Trophoblast cell (in vitro differentiated cells and primary cell): Measurements from ENCODE around the gene HEXB.
A peak's percentile ranks its signal among the peaks of the same experiment; 100 is the strongest.

Experiments used
- DNase-seq, 2 donors: peaks; one replicate each; pipeline ENCODE4 v3.0.0-alpha.2; 2016
- H2AFZ ChIP-seq: 2 replicates; pipeline ENCODE4 v1.6.1; 2013; ENCODE audit warnings: low read length, moderate library complexity, mild to moderate bottlenecking; ENCODE audit not compliant: insufficient read depth, poor library complexity
- H2AK5ac ChIP-seq: 2 replicates; pipeline ENCODE4 v1.6.1; 2013; ENCODE audit warnings: mild to moderate bottlenecking, low read length
- H2BK120ac ChIP-seq: 2 replicates; pipeline ENCODE4 v1.6.1; 2013; ENCODE audit warnings: low read length, mild to moderate bottlenecking, moderate library complexity; ENCODE audit not compliant: insufficient read depth, poor library complexity
- H2BK12ac ChIP-seq: 2 replicates; pipeline ENCODE4 v1.6.1; 2013; ENCODE audit warnings: mild to moderate bottlenecking, low read length, moderate library complexity
- H2BK5ac ChIP-seq: 2 replicates; pipeline ENCODE4 v1.6.1; 2013; ENCODE audit warnings: low read length, low read depth, moderate library complexity, mild to moderate bottlenecking; ENCODE audit not compliant: poor library complexity
- H3K14ac ChIP-seq: 2 replicates; pipeline ENCODE4 v1.6.1; 2013; ENCODE audit warnings: mild to moderate bottlenecking, low read length
- H3K18ac ChIP-seq: 2 replicates; pipeline ENCODE4 v1.6.1; 2013; ENCODE audit warnings: mild to moderate bottlenecking, low read length
- H3K23ac ChIP-seq: 2 replicates; pipeline ENCODE4 v1.6.1; 2013; ENCODE audit warnings: low read length
- H3K27ac ChIP-seq: 2 replicates; pipeline ENCODE4 v1.5.1; 2013; ENCODE audit warnings: low read depth, mild to moderate bottlenecking, inconsistent platforms, low read length, moderate library complexity
- H3K27me3 ChIP-seq: 2 replicates; pipeline ENCODE4 v1.6.1; 2013; ENCODE audit warnings: inconsistent platforms, mild to moderate bottlenecking, low read length, moderate library complexity; ENCODE audit not compliant: insufficient read depth
- H3K36me3 ChIP-seq, 2 experiments: 1 replicate in 1 of 2; 2 replicates in 1 of 2; pipeline ENCODE4 v1.6.1; 2013; ENCODE audit warnings: low read length in 2 of 2, mild to moderate bottlenecking in 2 of 2, moderate library complexity in 1 of 2; ENCODE audit not compliant: insufficient read depth in 2 of 2, control insufficient read depth in 1 of 2
- H3K4ac ChIP-seq: 2 replicates; pipeline ENCODE4 v1.6.1; 2013; ENCODE audit warnings: low read depth, mild to moderate bottlenecking, low read length, moderate library complexity
- H3K4me1 ChIP-seq, 2 experiments: 1 replicate in 1 of 2; 2 replicates in 1 of 2; pipeline ENCODE4 v1.6.1; 2013; ENCODE audit warnings: low read length in 2 of 2, mild to moderate bottlenecking in 2 of 2, moderate library complexity in 1 of 2; ENCODE audit not compliant: insufficient read depth in 2 of 2, control insufficient read depth in 1 of 2
- H3K4me2 ChIP-seq: 2 replicates; pipeline ENCODE4 v1.6.1; 2013; ENCODE audit warnings: inconsistent platforms, mild to moderate bottlenecking, low read length, moderate library complexity
- H3K4me3 ChIP-seq: 2 replicates; pipeline ENCODE4 v1.5.1; 2013; ENCODE audit warnings: mild to moderate bottlenecking, low read depth, low read length, inconsistent platforms
- H3K79me1 ChIP-seq: one replicate; pipeline ENCODE4 v1.6.1; 2013; ENCODE audit warnings: low read length
- H3K79me2 ChIP-seq: 2 replicates; pipeline ENCODE4 v1.6.1; 2013; ENCODE audit warnings: low read length, mild to moderate bottlenecking; ENCODE audit not compliant: control insufficient read depth, insufficient read depth, poor library complexity
- H3K9ac ChIP-seq: 2 replicates; pipeline ENCODE4 v1.6.1; 2013; ENCODE audit warnings: mild to moderate bottlenecking, low read length
- H3K9me3 ChIP-seq: 2 replicates; pipeline ENCODE4 v1.6.1; 2013; ENCODE audit warnings: low read depth, mild to moderate bottlenecking, control low read depth, inconsistent platforms, low read length; ENCODE audit not compliant: insufficient read depth
- H4K12ac ChIP-seq: 2 replicates; pipeline ENCODE4 v1.6.1; 2013; ENCODE audit warnings: low read depth, mild to moderate bottlenecking, low read length, moderate library complexity
- H4K8ac ChIP-seq: 2 replicates; pipeline ENCODE4 v1.6.1; 2013; ENCODE audit warnings: low read depth, mild to moderate bottlenecking, low read length, moderate library complexity
- H4K91ac ChIP-seq: one replicate; pipeline ENCODE4 v1.6.1; 2013; ENCODE audit warnings: low read depth, mild to moderate bottlenecking, low read length, moderate library complexity
- WGBS: extraction: QIAGEN DNeasy Blood & Tissue Kit; methylation state at CpG from one replicate; pipeline ENCODE4 v1.1.7; 2013; ENCODE audit warnings: missing lambda C conversion rate; ENCODE audit not compliant: insufficient read length, insufficient coverage; ENCODE audit errors: extremely low coverage; 5-methylcytosine and 5-hydroxymethylcytosine counted together

Gene HEXB

DNA sequence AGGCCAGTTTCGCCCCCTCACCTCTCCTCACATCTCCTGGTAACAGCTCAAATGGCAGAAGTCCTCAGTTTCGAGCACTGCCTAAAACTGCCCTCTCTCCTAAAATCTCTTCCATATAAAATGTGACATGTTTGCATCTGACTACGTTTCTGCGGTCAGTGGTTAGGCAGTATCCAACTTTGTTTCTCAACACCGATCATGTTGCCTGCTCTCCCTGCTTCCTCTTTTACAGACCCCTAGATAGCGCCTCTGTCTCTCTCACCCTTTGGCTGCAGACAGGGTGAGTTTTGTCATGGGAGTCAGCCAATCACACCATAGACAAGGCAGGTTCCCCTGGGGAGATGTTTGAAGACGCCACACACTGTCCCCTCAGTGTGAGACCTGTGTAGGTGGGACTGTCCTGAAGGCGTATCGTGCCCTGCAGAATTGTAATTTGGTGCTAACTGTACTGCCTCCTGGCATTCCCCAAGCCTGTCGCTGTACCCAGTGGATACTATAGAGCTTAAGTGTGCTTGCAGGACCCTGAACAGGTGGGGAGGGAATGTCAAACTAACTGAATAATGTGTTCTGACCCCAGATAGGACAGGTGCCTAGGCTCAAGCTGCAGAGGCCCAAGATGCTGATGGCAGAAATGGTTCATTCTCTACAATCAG, 1.1 kb downstream of the HEXB start:
- no peak overlapping the region for H3K4me3 ChIP-seq
- H3K4me1 ChIP-seq: peaks cover 2 to 6% of the 10 kb centered on the region in 2 experiments
- H3K9me3 ChIP-seq: no peaks in the 10 kb centered on the region
- no peak overlapping the region for H3K18ac ChIP-seq
- no peak overlapping the region for H3K23ac ChIP-seq
- no peak overlapping the region for H3K27ac ChIP-seq
- no peak overlapping the region for H4K8ac ChIP-seq
- H2BK120ac ChIP-seq: no peak overlapping the region
- no peak overlapping the region for H3K4ac ChIP-seq
- no peak overlapping the region for H3K9ac ChIP-seq
- no peak overlapping the region for H4K12ac ChIP-seq
- no peaks in the 10 kb centered on the region for H3K27me3 ChIP-seq
- peaks cover 5% of the 10 kb centered on the region for H3K79me1 ChIP-seq
- H4K91ac ChIP-seq: no peak overlapping the region
- no peak overlapping the region for H2BK12ac ChIP-seq
- peaks cover 5% of the 10 kb centered on the region for H3K79me2 ChIP-seq
- no peak overlapping the region for H2AFZ ChIP-seq
- H2AK5ac ChIP-seq: no peak overlapping the region
- H2BK5ac ChIP-seq: no peak overlapping the region
- H3K4me2 ChIP-seq: peak overlapping the region; percentile 70
- H3K14ac ChIP-seq: no peak overlapping the region
- DNase-seq: peak in 1 of 2 donors; percentile 35
- no CpG with 5 or more reads among the region's 10 CpGs for WGBS
- peaks cover 2 to 3% of the 10 kb centered on the region in 2 experiments for H3K36me3 ChIP-seq

DNA sequence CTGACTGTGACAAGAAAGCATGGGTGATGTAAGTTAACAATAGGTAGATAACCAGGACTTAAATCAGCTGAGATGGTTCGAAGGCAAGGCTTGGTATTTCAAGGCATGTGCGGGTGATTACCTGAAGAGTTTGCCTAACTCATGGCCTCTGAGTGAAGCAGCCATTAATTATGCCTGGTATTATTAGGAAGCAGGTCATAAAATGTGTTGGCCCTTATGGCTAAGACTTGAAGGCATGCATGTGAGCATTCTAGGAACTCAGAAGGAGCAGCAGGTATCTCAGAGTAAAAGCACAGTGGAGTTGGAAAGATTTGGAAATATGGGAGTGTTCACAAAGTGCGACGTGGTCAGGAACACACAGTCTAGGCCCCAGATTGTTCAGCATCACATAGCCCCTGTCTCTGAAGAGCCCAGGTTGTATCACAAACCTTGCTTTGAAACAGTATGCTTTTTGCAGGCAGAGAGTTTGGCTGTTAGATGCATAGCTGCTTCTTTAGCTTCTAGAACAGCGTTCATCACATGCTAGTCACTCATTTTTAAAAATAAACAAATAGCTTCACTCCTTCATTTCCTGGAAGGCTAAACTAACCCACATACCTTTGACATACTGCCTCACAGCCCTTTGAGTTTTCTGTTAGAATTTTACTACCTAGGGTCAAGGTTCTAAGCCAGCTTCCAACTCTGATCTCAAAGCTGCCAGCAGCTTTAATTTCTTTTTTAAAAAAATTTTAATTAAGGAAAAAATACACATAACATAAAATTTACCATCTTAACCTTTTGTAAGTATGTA, 2.1 kb downstream of the HEXB start:
- no peak overlapping the region for H3K9ac ChIP-seq
- H2BK5ac ChIP-seq: no peak overlapping the region
- no peak overlapping the region for H2AK5ac ChIP-seq
- no peak overlapping the region for H2BK12ac ChIP-seq
- peaks cover 5% of the 10 kb centered on the region for H3K79me1 ChIP-seq
- no CpG with 5 or more reads among the region's 5 CpGs for WGBS
- H3K36me3 ChIP-seq: peaks cover 2 to 3% of the 10 kb centered on the region in 2 experiments
- no peak overlapping the region for H3K18ac ChIP-seq
- peak; percentile 89 to 97 for DNase-seq
- H4K12ac ChIP-seq: no peak overlapping the region
- H3K14ac ChIP-seq: no peak overlapping the region
- peaks cover 5% of the 10 kb centered on the region for H3K79me2 ChIP-seq
- H3K4me2 ChIP-seq: no peak overlapping the region
- no peak overlapping the region for H3K23ac ChIP-seq
- no peaks in the 10 kb centered on the region for H3K9me3 ChIP-seq
- no peak overlapping the region for H4K91ac ChIP-seq
- no peak overlapping the region for H3K4me3 ChIP-seq
- no peak overlapping the region for H2AFZ ChIP-seq
- H3K4me1 ChIP-seq: peaks cover 2 to 6% of the 10 kb centered on the region in 2 experiments
- no peak overlapping the region for H2BK120ac ChIP-seq
- H3K4ac ChIP-seq: no peak overlapping the region
- H3K27ac ChIP-seq: no peak overlapping the region
- no peak overlapping the region for H4K8ac ChIP-seq
- no peaks in the 10 kb centered on the region for H3K27me3 ChIP-seq

DNA sequence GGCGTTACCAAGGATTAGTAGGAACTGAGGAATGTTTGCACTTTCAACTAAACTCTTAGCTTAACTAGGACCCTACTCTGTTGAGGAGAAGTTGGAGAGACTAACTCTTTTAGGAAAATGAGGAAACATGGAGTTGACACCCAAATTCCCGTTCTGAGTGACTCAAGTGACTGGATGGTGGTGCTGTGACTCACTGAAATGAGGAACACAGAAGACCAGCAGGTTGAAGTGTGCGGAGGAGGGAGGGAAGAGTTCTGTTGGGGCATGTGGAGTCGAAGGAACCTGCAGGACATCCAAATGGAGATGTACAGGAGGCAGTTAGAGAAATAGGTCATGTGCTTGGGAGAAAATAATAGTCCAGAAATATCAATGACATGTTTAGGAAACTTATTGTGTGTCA, 8.2 kb downstream of the HEXB start:
- no CpG with 5 or more reads among the region's 4 CpGs for WGBS
- no peak overlapping the region for H3K14ac ChIP-seq
- no peak overlapping the region for H3K18ac ChIP-seq
- no peak overlapping the region for H4K12ac ChIP-seq
- H3K27me3 ChIP-seq: no peaks in the 10 kb centered on the region
- H4K8ac ChIP-seq: no peak overlapping the region
- H3K27ac ChIP-seq: no peak overlapping the region
- H3K36me3 ChIP-seq: peaks cover 7 to 9% of the 10 kb centered on the region in 2 experiments
- H2BK5ac ChIP-seq: no peak overlapping the region
- no peak overlapping the region for H3K23ac ChIP-seq
- no peak overlapping the region for H3K4me3 ChIP-seq
- no peak overlapping the region for H3K9ac ChIP-seq
- DNase-seq: peak; percentile 52 to 79
- no peak overlapping the region for H3K4me2 ChIP-seq
- no peak overlapping the region for H2AFZ ChIP-seq
- no peak overlapping the region for H2AK5ac ChIP-seq
- H3K79me1 ChIP-seq: no peaks in the 10 kb centered on the region
- no peak overlapping the region for H4K91ac ChIP-seq
- no peak overlapping the region for H2BK12ac ChIP-seq
- no peaks in the 10 kb centered on the region for H3K4me1 ChIP-seq
- H3K4ac ChIP-seq: no peak overlapping the region
- H2BK120ac ChIP-seq: no peak overlapping the region
- peaks cover 1% of the 10 kb centered on the region for H3K9me3 ChIP-seq
- H3K79me2 ChIP-seq: no peaks in the 10 kb centered on the region

DNA sequence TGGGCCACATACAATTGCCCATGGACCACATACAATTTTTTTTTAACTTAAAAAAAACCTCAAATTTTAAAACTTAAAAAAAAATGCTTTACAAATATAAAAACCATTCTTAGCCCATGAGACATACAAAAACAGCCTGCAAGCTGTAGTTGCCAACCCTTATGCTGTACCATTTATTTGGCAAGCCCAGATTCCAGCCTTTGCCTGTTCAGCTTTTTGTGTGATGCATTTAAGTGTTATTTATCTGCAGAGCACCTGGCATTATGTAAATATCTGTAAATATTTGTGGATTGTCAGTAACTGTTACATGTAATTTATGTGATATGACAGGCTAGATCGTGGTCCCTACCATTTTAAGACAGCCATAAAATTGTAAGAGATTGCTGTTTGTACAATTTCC, 32.6 kb downstream of the HEXB start:
- Histone ChIP-seq H3K79me1 (no peaks in the 10 kb centered on the region), H3K27me3 (no peaks in the 10 kb centered on the region), H4K91ac (no peak overlapping the region), H4K12ac (no peak overlapping the region), H3K14ac (no peak overlapping the region), H3K4me2 (no peak overlapping the region), H2AK5ac (no peak overlapping the region), H3K18ac (no peak overlapping the region), H4K8ac (no peak overlapping the region), H3K9ac (no peak overlapping the region), H3K36me3 (peaks cover 7 to 10% of the 10 kb centered on the region in 2 experiments), H2AFZ (no peak overlapping the region), H2BK12ac (no peak overlapping the region), H3K27ac (no peak overlapping the region), H2BK120ac (no peak overlapping the region), H3K4me1 (no peaks in the 10 kb centered on the region), H3K23ac (no peak overlapping the region), H3K79me2 (no peaks in the 10 kb centered on the region), H3K4me3 (no peak overlapping the region), H3K9me3 (no peaks in the 10 kb centered on the region), H3K4ac (no peak overlapping the region), H2BK5ac (no peak overlapping the region)
- no CpG with 5 or more reads among the region's 1 CpG for WGBS
- no peak for DNase-seq
